Measurements from ENCODE around the gene MGAT5. TPM values are rescaled to one million over a fixed set of nuclear protein-coding genes. Genes with fewer than 3 reads are reported as not detected.

Gene MGAT5
- total and polyA plus RNA-seq, 8 donors: 2.9 to 36.9 (median 19.6) TPM

GRCh38 chr2:134324430-134324829 lies 70.6 kb downstream of the MGAT5 start:
- intact Hi-C loops (cut with DNase I): no loop called here
- FAIRE-seq (no peak), ATAC-seq (peak in 1 of 4 donors; percentile 29), DNase-seq (no peak)
- H3K36me3 ChIP-seq: no peaks in the 10 kb centered on the region
- H3K9me3 ChIP-seq: no peaks in the 10 kb centered on the region
- TF ChIP-seq CTCF (IDR thresholded peaks at IDR 0.05): no peak
- H3K27me3 ChIP-seq: no peaks in the 10 kb centered on the region
- H3K4me3 ChIP-seq: no peak overlapping the region
- H3K27ac ChIP-seq: no peak overlapping the region
- H3K4me1 ChIP-seq: peaks cover 0 to 14% (median 8%) of the 10 kb centered on the region in 3 donors
- 51 to 54% methylated on average over 4 of the region's 4 CpGs for WGBS, 2 donors

GRCh38 chr2:134324947-134325346 lies 71.1 kb downstream of the MGAT5 start:
- FAIRE-seq: peak; percentile 5
- Histone ChIP-seq H3K4me1 (peaks cover 0 to 14% (median 8%) of the 10 kb centered on the region in 3 donors), H3K36me3 (no peaks in the 10 kb centered on the region), H3K4me3 (no peak overlapping the region), H3K27ac (no peak overlapping the region), H3K9me3 (no peaks in the 10 kb centered on the region), H3K27me3 (no peaks in the 10 kb centered on the region)
- intact Hi-C loops (cut with DNase I): no loop called here
- WGBS, 2 donors: 86 to 91% methylated on average over 1 of the region's 1 CpG
- TF ChIP-seq CTCF (IDR thresholded peaks at IDR 0.05): no peak
- ATAC-seq: peak in 1 of 4 donors; percentile 31
- DNase-seq: no peak

GRCh38 chr2:134325696-134326095 lies 71.8 kb downstream of the MGAT5 start:
- peak in 2 of 4 donors; percentile 53 to 57 for ATAC-seq
- Histone ChIP-seq H3K9me3 (no peaks in the 10 kb centered on the region), H3K4me3 (no peak overlapping the region), H3K27me3 (no peaks in the 10 kb centered on the region), H3K36me3 (no peaks in the 10 kb centered on the region), H3K27ac (no peak overlapping the region), H3K4me1 (peaks cover 0 to 14% (median 8%) of the 10 kb centered on the region in 3 donors)
- TF ChIP-seq CTCF (IDR thresholded peaks at IDR 0.05): no peak
- intact Hi-C loops (cut with DNase I): no loop called here
- DNase-seq: no peak
- 92 to 93% methylated on average over 1 of the region's 1 CpG for WGBS, 2 donors
- FAIRE-seq: no peak

GRCh38 chr2:134327367-134327766 lies 73.5 kb downstream of the MGAT5 start:
- whole genome bisulfite sequencing, 2 donors: 97 to 98% methylated on average over 2 of the region's 2 CpGs
- H3K36me3 ChIP-seq: no peaks in the 10 kb centered on the region
- H3K4me1 ChIP-seq: peaks cover 0 to 14% (median 8%) of the 10 kb centered on the region in 3 donors
- FAIRE-seq (no peak), ATAC-seq (no peak), DNase-seq (no peak)
- no peaks in the 10 kb centered on the region for H3K9me3 ChIP-seq
- no peak overlapping the region for H3K27ac ChIP-seq
- TF ChIP-seq CTCF (IDR thresholded peaks at IDR 0.05): no peak
- no peak overlapping the region for H3K4me3 ChIP-seq
- H3K27me3 ChIP-seq: no peaks in the 10 kb centered on the region
- intact Hi-C loops (cut with DNase I): no loop called here

- no peaks in the 10 kb centered on the region for H3K9me3 ChIP-seq
- intact Hi-C loops (cut with DNase I): no loop called here
- H3K27ac ChIP-seq: no peak overlapping the region
- 79 to 96% methylated on average over 3 of the region's 3 CpGs for WGBS, 2 donors
- TF ChIP-seq CTCF (IDR thresholded peaks at IDR 0.05): no peak
- DNase-seq: no peak
- no peaks in the 10 kb centered on the region for H3K27me3 ChIP-seq
- no peak for FAIRE-seq
- ATAC-seq: no peak
- H3K36me3 ChIP-seq: no peaks in the 10 kb centered on the region
- no peak overlapping the region for H3K4me3 ChIP-seq
- no peaks in the 10 kb centered on the region for H3K4me1 ChIP-seq
Measured at GRCh38 chr2:134331081-134331480, 77.2 kb downstream of the MGAT5 start.

Measured in pancreas (tissue), 10 donors.